Measurements from ENCODE around the gene OR5H1.

OR5H1 gene

GRCh38 chr3:98171071-98171470, 40.5 kb downstream of the OR5H1 start:
- no peaks in the 10 kb centered on the region for H3K79me2 ChIP-seq (ENCODE audit: control insufficient read depth, insufficient read depth, low read length)
- H3K27me3 ChIP-seq (ENCODE audit: insufficient read depth, low read length, poor library complexity), result no peaks in the 10 kb centered on the region
- no peak overlapping the region for H2BK5ac ChIP-seq (ENCODE audit: low read length)
- H2AK5ac ChIP-seq (ENCODE audit: low read length), result no peak overlapping the region
- H2BK120ac ChIP-seq (ENCODE audit: low read depth, low read length), result no peak overlapping the region
- H3K56ac ChIP-seq (ENCODE audit: low read length), result no peak overlapping the region
- no peak overlapping the region for H3K9ac ChIP-seq (ENCODE audit: low read length)
- WGBS (ENCODE audit: extremely low coverage, insufficient coverage, low lambda C conversion rate), result no CpG with 5 or more reads among the region's 1 CpG
- H2BK15ac ChIP-seq (replicated peaks; ENCODE audit: low read depth), result no peak overlapping the region
- H3K79me1 ChIP-seq (ENCODE audit: low read length), result no peaks in the 10 kb centered on the region
- no peak overlapping the region for H3K4me3 ChIP-seq (ENCODE audit: low read length)
- no peak overlapping the region for H3K4me2 ChIP-seq (ENCODE audit: low read length)
- H3K27ac ChIP-seq (ENCODE audit: low read depth, low read length), result no peak overlapping the region
- no peak overlapping the region for H4K8ac ChIP-seq (ENCODE audit: low read depth, low read length)
- no peak for DNase-seq
- H3K36me3 ChIP-seq (ENCODE audit: control insufficient read depth, insufficient read depth, low read length), result no peaks in the 10 kb centered on the region
- no peak overlapping the region for H3K18ac ChIP-seq (ENCODE audit: low read length)
- H4K5ac ChIP-seq (ENCODE audit: low read length), result no peak overlapping the region
- H3K4me1 ChIP-seq (ENCODE audit: control insufficient read depth, low read depth, low read length), result no peaks in the 10 kb centered on the region
- H3K4ac ChIP-seq (ENCODE audit: low read depth, low read length), result no peak overlapping the region
- H3K23ac ChIP-seq (ENCODE audit: low read length), result no peak overlapping the region

GRCh38 chr3:98172621-98173020, 42.1 kb downstream of the OR5H1 start:
- H3K27ac ChIP-seq (ENCODE audit: low read depth, low read length), result no peak overlapping the region
- H3K23ac ChIP-seq (ENCODE audit: low read length), result no peak overlapping the region
- no peaks in the 10 kb centered on the region for H3K27me3 ChIP-seq (ENCODE audit: insufficient read depth, low read length, poor library complexity)
- no peak overlapping the region for H3K18ac ChIP-seq (ENCODE audit: low read length)
- H2BK5ac ChIP-seq (ENCODE audit: low read length), result no peak overlapping the region
- DNase-seq, result no peak
- no peaks in the 10 kb centered on the region for H3K4me1 ChIP-seq (ENCODE audit: control insufficient read depth, low read depth, low read length)
- no peak overlapping the region for H4K5ac ChIP-seq (ENCODE audit: low read length)
- H4K8ac ChIP-seq (ENCODE audit: low read depth, low read length), result no peak overlapping the region
- no peak overlapping the region for H2AK5ac ChIP-seq (ENCODE audit: low read length)
- no peak overlapping the region for H3K4me3 ChIP-seq (ENCODE audit: low read length)
- H3K4ac ChIP-seq (ENCODE audit: low read depth, low read length), result no peak overlapping the region
- H2BK15ac ChIP-seq (replicated peaks; ENCODE audit: low read depth), result no peak overlapping the region
- H3K36me3 ChIP-seq (ENCODE audit: control insufficient read depth, insufficient read depth, low read length), result no peaks in the 10 kb centered on the region
- no peaks in the 10 kb centered on the region for H3K79me2 ChIP-seq (ENCODE audit: control insufficient read depth, insufficient read depth, low read length)
- H2BK120ac ChIP-seq (ENCODE audit: low read depth, low read length), result no peak overlapping the region
- WGBS (ENCODE audit: extremely low coverage, insufficient coverage, low lambda C conversion rate), result no CpG with 5 or more reads among the region's 7 CpGs
- no peak overlapping the region for H3K4me2 ChIP-seq (ENCODE audit: low read length)
- no peaks in the 10 kb centered on the region for H3K79me1 ChIP-seq (ENCODE audit: low read length)
- no peak overlapping the region for H3K56ac ChIP-seq (ENCODE audit: low read length)
- no peak overlapping the region for H3K9ac ChIP-seq (ENCODE audit: low read length)

GRCh38 chr3:98180319-98180890, 49.9 kb downstream of the OR5H1 start:
- no peak overlapping the region for H2BK15ac ChIP-seq (replicated peaks; ENCODE audit: low read depth)
- H2AK5ac ChIP-seq (ENCODE audit: low read length), result no peak overlapping the region
- H3K23ac ChIP-seq (ENCODE audit: low read length), result no peak overlapping the region
- H4K8ac ChIP-seq (ENCODE audit: low read depth, low read length), result no peak overlapping the region
- no peaks in the 10 kb centered on the region for H3K79me2 ChIP-seq (ENCODE audit: control insufficient read depth, insufficient read depth, low read length)
- no peak for DNase-seq
- no peak overlapping the region for H3K9ac ChIP-seq (ENCODE audit: low read length)
- no peak overlapping the region for H3K27ac ChIP-seq (ENCODE audit: low read depth, low read length)
- H2BK120ac ChIP-seq (ENCODE audit: low read depth, low read length), result no peak overlapping the region
- no peak overlapping the region for H3K4ac ChIP-seq (ENCODE audit: low read depth, low read length)
- no peaks in the 10 kb centered on the region for H3K4me1 ChIP-seq (ENCODE audit: control insufficient read depth, low read depth, low read length)
- no peaks in the 10 kb centered on the region for H3K27me3 ChIP-seq (ENCODE audit: insufficient read depth, low read length, poor library complexity)
- H3K4me2 ChIP-seq (ENCODE audit: low read length), result no peak overlapping the region
- H3K36me3 ChIP-seq (ENCODE audit: control insufficient read depth, insufficient read depth, low read length), result no peaks in the 10 kb centered on the region
- no CpG with 5 or more reads among the region's 3 CpGs for WGBS (ENCODE audit: extremely low coverage, insufficient coverage, low lambda C conversion rate)
- no peak overlapping the region for H3K4me3 ChIP-seq (ENCODE audit: low read length)
- H3K79me1 ChIP-seq (ENCODE audit: low read length), result no peaks in the 10 kb centered on the region
- H3K18ac ChIP-seq (ENCODE audit: low read length), result no peak overlapping the region
- no peak overlapping the region for H4K5ac ChIP-seq (ENCODE audit: low read length)
- H3K56ac ChIP-seq (ENCODE audit: low read length), result no peak overlapping the region
- H2BK5ac ChIP-seq (ENCODE audit: low read length), result no peak overlapping the region

DNA sequence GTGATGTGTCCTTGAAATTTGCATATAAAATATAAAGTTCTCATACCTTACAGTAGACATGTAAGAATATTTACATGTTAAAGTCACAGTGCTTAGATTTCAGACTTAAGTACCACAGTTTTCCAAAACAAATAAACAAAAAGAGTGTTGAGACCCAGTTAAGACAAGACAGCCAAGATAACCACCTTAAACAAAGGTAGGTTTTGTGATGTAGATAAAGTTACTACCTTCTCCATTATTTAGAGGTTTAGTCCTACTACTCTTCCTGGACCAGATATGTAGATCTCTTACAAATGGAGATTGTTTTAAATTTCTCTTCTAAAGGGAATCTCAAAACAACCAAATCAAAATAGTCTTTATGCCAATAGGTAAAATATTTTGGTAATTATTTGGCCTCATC, 51.7 kb downstream of the OR5H1 start:
- Histone ChIP-seq H4K8ac (ENCODE audit: low read depth, low read length) (no peak overlapping the region), H3K4me1 (ENCODE audit: control insufficient read depth, low read depth, low read length) (no peaks in the 10 kb centered on the region), H3K4me2 (ENCODE audit: low read length) (no peak overlapping the region), H3K56ac (ENCODE audit: low read length) (no peak overlapping the region), H2BK5ac (ENCODE audit: low read length) (no peak overlapping the region), H3K27ac (ENCODE audit: low read depth, low read length) (no peak overlapping the region), H2AK5ac (ENCODE audit: low read length) (no peak overlapping the region), H3K27me3 (ENCODE audit: insufficient read depth, low read length, poor library complexity) (no peaks in the 10 kb centered on the region), H3K4ac (ENCODE audit: low read depth, low read length) (no peak overlapping the region), H3K79me1 (ENCODE audit: low read length) (no peaks in the 10 kb centered on the region), H4K5ac (ENCODE audit: low read length) (no peak overlapping the region), H2BK15ac (replicated peaks; ENCODE audit: low read depth) (no peak overlapping the region), H3K9ac (ENCODE audit: low read length) (no peak overlapping the region), H3K79me2 (ENCODE audit: control insufficient read depth, insufficient read depth, low read length) (no peaks in the 10 kb centered on the region), H3K36me3 (ENCODE audit: control insufficient read depth, insufficient read depth, low read length) (no peaks in the 10 kb centered on the region), H3K23ac (ENCODE audit: low read length) (no peak overlapping the region), H3K4me3 (ENCODE audit: low read length) (no peak overlapping the region), H2BK120ac (ENCODE audit: low read depth, low read length) (no peak overlapping the region), H3K18ac (ENCODE audit: low read length) (no peak overlapping the region)
- DNase-seq, result no peak

DNA sequence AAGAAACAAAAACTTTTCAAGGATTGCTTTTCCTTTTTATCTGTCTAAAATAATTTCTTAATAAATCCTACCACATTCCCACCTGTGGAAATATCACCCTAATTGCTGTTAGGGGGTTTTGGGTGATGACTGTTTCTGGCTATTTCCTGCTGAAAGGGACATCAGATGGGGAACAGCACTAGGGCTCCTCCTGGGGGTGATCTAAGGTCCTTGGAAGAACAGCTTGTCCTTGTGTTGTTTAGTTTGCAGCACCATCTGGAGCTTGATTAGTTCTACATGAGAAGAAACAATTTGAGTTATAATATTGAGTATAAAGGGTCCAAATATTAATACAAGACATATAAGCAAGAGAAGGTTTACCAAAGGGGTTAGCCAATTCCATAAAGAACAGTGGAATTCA, 54.7 kb downstream of the OR5H1 start:
- peak; percentile 67 for DNase-seq
- no peaks in the 10 kb centered on the region for H3K79me1 ChIP-seq (ENCODE audit: low read length)
- H3K23ac ChIP-seq (ENCODE audit: low read length), result no peak overlapping the region
- H3K9ac ChIP-seq (ENCODE audit: low read length), result no peak overlapping the region
- no peak overlapping the region for H2BK5ac ChIP-seq (ENCODE audit: low read length)
- H2BK15ac ChIP-seq (replicated peaks; ENCODE audit: low read depth), result no peak overlapping the region
- H2BK120ac ChIP-seq (ENCODE audit: low read depth, low read length), result no peak overlapping the region
- no peak overlapping the region for H3K27ac ChIP-seq (ENCODE audit: low read depth, low read length)
- no peak overlapping the region for H3K4me2 ChIP-seq (ENCODE audit: low read length)
- H3K4ac ChIP-seq (ENCODE audit: low read depth, low read length), result no peak overlapping the region
- no peak overlapping the region for H3K4me3 ChIP-seq (ENCODE audit: low read length)
- no peak overlapping the region for H4K5ac ChIP-seq (ENCODE audit: low read length)
- H4K8ac ChIP-seq (ENCODE audit: low read depth, low read length), result no peak overlapping the region
- no peak overlapping the region for H3K18ac ChIP-seq (ENCODE audit: low read length)
- H2AK5ac ChIP-seq (ENCODE audit: low read length), result no peak overlapping the region
- H3K79me2 ChIP-seq (ENCODE audit: control insufficient read depth, insufficient read depth, low read length), result no peaks in the 10 kb centered on the region
- no peaks in the 10 kb centered on the region for H3K27me3 ChIP-seq (ENCODE audit: insufficient read depth, low read length, poor library complexity)
- H3K36me3 ChIP-seq (ENCODE audit: control insufficient read depth, insufficient read depth, low read length), result no peaks in the 10 kb centered on the region
- no peaks in the 10 kb centered on the region for H3K4me1 ChIP-seq (ENCODE audit: control insufficient read depth, low read depth, low read length)
- no peak overlapping the region for H3K56ac ChIP-seq (ENCODE audit: low read length)
